GM18517 (cell line): ENCODE results near the gene PRRC1.

Source experiments
- ATAC-seq: cut with Tn5 transposase; IDR thresholded peaks from one replicate; pipeline ENCODE4 v1.9.1; 2021; ENCODE audit warnings: mild to moderate bottlenecking, moderate library complexity; ENCODE audit not compliant: unreplicated experiment

The PRRC1 gene

DNA sequence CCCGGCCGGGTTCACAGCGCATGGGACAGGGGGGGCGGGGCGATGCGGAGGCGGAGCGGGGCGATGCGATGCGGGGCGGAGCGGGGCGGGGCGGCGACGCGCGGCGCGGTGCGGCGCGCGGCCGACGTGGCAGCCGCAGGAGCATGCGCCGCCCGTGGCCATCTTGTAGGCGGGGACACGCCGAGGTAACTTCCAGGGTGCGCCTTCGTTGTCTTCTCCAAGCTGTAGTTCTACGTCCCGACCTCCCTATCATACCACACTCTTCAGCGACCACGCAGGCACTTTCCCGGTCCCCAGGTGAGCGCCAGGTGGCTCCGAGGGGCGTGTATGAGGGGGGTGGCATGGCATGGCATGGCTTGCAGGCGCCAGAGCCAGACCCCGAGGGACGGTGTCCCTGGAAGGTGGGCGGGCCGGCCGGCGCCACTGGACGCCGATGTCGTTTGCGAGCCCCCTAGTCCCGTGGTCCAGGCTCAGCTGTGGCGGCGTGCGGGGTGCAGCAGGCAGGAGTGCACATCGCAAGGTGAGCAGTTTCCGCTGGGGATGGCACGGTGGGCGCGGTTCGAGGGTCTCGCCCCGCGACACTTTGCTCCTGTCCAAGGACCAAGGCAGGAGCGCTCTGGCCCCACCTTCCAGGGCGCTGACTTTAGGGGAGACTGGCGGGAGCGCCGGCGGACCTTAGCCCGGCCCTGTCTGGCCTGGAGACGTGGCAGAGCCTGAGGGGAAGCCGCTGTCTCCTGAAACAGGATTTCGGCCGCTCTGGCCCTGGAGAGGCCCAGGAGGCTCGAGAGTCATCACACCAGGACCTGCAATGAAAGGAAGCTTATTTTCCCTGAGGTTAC, at the start of gene PRRC1:
TSS of gene PRRC1 (plus strand) at position 161 of the 839 bp plus-strand sequence. CDS start 5,840 bp downstream, outside the sequence.
- ATAC-seq = peak; percentile 88

DNA sequence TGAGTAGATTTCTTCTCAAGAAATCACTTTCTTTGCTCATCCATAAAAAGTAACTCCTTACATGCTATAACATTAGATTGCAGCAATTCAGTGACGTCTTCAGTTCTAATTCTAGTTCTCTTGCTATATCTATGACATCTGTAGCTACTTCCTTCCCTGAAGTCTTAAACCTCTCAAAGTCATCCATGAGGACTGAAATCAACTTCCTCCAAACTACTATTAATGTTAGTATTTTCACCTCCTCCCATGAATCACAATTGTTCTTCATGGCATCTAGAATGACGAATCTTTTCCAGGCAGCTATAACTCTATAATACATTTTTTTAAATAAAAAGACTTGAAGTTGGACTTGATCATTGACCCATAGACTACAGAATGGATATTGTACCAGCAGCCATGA, 46.2 kb upstream of the PRRC1 start:
- ATAC-seq = no peak

DNA sequence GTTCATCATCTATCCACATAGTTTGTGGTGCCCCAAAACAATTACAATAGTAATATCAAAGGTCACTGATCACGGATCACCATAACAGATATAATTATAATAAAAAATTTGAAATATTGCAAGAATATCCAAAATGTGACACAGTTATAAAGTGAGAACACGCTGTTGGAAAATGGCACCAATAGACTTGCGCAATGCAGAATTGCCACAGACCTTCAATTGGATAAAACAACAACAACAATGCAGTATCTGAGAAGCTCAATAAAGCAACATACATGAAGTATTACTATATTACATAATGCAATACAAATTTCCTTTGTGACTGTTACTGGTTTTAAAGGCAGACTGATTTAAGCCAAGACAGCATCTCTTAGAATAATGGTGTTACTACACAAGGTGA, 44.7 kb upstream of the PRRC1 start:
- ATAC-seq = no peak

DNA sequence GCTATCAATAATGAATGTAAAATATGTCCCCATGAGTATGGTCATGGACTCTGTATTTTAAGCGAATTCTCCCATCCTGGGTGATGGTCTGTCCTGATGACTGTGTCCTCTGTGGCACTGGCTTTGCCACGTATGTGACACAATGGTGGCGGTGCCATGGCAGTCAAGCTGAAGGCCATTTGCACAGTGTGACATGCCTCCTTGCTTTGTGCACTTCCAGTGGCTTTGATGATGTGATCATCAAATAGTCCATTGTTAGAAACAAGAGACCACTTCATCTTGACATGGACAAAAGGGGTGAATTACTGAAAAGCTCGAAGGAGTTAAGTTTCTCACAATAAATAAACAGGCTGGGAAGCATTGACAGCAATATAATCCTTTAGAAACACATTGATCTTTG, 31.0 kb upstream of the PRRC1 start:
- no peak for ATAC-seq

DNA sequence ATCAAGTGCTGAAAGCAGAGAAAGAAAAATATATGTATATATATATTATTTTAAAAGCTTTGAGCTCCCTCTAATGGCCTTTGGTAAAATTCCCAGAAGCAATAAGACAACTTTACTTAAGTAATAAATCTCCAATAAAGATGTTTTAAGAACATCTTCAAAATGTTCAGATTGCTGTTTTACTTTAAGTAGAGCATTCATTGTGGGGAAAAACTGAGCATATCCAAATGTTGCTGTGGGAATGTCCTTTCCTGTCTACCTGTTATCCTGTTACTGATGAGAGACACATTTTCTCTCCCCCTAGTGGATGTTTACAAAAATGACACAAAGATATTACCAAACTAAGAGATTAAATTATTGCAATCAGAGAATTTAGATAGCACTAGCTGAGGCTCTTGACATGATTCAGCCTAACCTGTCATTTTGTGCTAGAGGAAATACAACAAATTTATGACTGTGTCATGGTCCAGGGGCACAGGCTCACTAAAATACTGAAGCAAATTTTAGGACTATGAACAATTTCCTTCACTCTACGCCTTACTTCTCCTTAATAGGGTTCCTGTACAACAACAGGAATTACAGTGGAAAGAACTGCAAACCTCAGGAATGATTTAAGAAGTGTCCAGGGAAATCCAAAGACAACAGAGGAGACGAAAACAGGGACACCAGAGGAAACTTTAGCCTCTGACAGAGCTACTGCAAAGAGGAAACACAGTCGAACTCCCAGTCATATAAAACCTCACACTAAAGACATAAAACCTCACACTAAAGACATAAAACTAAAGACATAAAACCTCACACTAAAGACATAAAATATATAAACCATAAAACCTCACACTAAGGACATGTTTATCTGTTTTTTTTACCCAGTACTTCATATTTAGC, 24.3 kb upstream of the PRRC1 start:
- ATAC-seq = peak; percentile 81

DNA sequence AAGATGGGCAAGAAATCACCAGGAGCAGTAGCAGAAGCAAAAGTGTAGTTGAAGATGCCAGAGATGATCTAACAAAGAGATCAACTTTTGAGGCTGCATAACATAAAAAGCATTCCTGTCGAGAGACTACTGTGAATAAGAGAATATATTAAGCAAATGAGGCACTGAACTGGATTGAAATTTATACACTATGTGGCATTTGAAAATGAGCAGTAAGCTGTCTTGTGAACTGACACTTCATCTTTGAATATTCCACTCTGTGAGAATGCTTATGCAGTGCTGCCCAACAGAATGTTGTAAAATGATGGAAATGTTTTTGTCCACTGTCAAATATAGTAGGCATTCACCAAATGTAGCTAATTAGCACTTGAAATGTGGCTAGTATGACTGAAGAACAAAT, 18.9 kb upstream of the PRRC1 start:
- ATAC-seq = no peak

DNA sequence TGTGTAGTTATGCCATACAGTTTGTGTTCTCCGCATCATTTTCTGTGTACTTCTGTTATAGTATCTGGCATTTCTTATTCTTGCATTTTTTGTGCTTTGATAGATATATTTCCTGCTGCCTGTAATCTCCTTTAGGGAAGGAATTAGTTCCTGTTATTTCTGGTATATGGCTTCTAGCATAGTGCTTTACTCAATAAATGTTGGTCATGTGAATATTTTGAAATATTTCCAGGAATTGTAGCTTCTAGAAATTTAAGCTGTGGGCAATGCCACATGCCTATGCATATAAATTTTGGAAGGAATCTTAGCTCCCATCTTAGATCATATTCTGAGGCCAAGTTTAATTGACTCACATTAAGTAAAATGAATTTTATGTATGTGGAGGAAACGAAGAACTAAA, 11.5 kb upstream of the PRRC1 start:
- ATAC-seq = no peak

DNA sequence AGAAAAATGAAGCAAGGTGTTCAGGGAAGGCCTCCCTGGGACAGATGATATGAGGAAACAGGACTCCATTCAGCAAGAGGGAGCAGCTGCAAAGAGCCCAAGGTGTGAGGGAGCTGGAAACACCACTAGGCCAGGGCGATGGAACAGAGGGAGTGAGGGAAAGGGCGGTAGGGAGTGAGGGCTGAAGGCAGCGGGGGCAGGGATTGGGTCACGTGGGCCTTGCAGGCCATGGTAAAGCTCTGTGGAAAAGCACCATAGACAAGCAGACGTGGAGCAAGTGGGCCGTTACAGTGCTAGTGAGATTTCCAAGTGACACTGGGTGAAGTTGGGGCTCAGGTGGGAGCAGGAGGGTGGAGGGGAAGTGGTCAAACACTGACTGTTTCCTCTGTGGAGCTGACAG, 10.8 kb upstream of the PRRC1 start:
- ATAC-seq = no peak

DNA sequence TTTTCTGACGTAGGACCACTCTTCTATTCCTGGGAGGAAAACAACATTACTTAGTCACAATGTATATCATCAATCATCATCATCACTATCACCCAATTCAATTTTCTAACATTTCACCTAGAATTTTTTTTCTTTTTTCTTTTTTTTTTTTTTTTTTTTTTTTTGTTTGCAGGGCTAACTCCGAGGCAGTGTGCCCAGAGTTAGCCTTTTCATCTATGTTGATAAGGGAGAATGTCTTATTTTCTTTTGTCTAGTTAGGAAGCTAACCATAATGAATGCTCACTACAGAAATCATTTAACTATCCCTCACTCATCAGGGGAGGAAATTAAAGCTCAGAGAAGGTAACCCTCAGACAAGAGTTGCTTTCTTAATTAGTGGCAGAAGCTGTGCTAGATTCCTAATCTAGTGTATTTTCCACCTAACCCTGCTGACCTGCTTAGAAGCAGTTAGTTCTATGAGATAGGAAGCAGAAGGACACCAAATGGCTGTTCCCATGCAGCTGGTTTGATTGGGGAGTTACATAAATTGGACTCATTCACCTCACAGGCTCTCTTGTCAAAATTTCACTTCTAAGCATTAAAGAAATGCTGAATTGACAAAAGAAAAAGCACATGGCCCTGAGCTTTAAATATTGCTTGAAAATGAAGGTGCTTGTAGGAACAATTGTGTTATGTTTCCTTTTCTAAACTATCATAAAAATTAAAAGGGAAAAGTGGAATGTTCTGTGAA, 8.6 kb upstream of the PRRC1 start:
- ATAC-seq = no peak

DNA sequence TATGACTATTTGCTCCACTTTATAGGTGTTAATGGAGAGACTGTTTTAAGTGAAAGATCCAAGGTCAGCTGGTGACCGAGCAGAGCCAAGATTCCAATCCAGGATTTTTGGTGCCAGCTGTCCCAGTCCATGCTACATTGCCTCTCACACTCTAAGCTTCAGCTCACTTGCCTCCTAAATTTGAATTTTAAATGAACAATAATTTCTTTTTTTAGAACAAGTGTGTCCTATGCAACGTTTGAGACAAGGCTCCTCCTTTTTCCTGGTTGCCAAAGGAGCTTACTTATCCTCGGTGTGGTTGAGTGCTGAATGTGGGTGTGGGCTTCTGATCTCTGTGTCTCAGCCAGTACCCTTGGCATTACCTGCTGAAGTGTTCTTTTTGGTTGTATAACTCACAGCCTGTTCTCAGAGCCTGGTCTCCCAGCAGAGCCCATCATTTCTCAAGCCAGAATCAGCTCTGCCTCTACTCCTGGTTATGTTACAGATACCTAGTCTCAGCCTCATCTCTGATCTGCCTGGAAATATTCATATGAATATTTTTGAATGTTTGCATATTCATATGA, 4.0 kb upstream of the PRRC1 start:
- ATAC-seq = no peak

DNA sequence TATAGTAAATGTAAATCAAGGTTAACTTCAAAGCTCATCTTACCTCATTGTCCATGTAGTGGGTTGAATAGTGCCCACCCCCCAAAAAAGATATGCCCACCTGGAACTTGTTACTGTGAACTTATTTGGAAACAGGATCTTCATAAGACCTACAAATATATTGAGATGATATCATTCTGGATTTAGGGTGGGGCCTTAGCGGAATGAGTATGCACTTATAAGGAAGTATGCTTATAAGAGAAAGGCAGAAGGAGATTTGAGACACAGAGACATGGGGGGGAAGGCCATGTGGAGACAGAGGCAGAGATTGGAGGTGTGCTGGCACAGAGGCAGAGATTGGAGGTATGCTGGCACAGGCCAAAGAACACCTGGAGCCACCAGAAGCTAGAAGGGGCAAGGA, 2.6 kb upstream of the PRRC1 start:
- ATAC-seq = no peak

DNA sequence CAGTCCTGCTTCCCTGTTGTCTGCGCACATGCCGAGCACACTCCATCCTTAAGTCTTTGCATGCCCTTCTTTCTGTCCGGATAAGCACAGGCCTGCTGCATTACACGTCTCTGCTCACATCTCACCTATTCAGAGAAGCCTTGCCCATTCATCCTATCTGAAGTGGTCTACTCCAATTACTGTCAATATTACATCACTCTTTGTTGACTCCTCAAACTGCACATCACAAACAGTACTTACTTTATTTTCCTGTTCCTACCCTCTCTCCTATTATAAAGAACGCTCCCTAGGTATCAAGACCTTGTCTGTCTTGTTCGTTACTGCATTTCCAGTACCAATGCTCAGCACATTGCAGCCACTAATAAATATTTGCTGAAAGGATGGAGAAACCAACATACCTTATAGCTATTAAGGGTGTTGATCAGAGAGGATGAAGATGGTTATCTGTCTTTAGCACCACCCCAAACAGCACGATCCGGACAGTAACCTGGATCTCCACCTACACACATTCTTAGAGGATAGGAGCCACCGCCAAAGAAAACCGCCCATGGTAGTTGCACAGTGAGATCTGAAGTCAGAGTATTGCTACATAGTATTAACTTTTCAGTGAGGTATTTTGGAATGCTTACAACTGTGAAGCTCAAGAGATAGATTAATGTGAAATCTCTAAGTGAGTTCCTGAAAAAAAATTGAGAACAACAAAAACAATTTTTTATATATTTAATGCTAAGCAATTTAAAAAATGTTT, 1.6 kb upstream of the PRRC1 start:
- no peak for ATAC-seq

DNA sequence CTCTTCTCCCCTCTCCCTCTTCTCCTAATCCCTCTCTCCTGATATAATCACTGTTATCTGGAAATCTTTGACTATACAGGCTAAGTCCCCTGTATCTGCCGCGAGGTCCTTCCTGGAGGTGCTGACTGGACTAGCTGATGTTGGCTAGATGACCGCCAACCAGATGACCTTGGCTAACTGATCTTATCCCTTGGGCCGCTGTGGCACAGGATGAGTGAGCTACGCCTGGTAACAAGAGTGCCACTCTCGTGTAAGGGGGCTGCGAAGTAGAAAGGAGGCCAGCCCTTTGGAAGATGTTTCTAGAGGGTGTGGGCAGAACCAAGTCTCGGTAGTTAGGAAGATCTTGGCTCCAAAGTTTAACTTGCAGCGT, 345 bp upstream of the PRRC1 start:
- ATAC-seq = peak; percentile 30

DNA sequence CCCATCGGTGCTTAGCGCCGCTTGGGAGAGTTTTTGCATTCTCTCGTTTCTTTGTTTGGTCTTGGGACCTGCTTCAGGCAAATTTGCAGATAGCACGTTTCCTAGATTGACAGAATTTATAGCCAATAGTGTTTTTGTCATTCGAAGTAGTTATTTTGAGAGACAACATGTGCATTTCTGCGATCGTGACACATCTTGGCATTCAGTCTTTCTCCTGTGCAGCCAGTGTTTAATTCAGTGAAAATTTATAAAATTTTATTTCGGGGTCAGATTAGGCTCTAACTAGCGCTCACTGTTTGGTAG, 830 bp downstream of the PRRC1 start:
- ATAC-seq = peak; percentile 39

DNA sequence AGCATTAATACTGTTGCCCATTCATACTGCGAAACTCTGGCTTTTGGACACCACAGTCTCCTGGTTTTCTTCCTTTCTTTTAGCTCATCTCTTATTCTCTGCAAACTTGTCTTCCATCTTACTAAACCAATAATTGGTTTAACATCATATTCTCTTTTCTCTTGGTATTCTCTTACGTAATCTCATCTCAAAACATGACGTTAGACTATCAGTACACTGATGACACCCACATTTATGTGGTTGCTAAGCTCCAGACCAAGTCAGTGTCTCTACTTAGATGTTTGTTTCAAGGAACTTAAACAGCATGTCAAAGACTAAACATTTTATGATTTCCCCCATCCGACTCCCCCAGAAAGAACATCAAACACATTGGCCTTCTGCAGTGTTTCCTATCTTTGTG, 2.1 kb downstream of the PRRC1 start:
- ATAC-seq = no peak

DNA sequence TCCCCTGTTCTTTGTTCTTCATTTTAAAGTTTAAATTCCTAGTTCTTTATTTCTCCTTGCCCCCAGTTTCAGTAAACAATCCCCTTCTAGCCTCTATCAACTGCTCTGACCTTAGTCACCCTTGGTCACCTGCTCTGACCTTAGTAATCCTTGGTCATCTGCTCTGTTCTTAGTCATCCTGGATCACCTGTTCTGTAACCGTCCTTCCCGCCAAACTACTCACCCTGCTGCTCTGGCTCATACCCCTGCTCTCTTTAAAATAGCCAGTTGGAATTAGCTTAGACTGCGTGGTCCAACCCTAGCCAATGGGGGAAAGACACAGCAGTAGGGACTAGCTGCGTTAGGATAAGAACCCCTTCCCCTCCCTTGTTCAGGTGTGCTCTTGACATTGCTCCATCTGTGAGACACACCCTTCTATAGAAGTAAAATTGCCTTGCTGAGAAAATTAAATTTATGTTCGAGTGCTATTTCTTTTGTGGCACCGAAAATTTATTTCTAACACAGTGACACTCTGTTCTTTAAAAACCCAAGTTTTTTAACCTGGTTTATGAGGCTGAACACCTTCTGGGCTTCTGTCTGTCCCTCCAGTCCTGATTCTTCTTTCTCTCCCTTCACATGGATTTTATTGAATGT, 3.8 kb downstream of the PRRC1 start:
- no peak for ATAC-seq

DNA sequence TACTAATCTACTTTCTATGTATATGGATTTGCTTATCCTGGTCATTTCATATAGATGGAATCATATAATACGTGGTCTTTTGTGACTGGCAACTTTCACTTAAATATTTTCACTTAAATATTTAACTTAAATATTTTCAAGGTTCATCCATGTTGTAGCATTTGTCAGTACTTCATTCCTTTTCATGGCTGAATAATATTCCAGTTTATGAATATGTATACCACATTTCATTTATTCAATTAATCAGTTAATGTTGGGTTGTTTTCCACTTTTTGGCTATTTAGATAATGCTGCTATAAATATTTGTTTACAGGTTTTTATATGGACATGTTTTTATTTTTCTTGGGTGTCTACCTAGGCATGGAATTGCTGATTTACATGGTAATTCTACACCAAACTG, 7.7 kb downstream of the PRRC1 start:
- no peak for ATAC-seq

DNA sequence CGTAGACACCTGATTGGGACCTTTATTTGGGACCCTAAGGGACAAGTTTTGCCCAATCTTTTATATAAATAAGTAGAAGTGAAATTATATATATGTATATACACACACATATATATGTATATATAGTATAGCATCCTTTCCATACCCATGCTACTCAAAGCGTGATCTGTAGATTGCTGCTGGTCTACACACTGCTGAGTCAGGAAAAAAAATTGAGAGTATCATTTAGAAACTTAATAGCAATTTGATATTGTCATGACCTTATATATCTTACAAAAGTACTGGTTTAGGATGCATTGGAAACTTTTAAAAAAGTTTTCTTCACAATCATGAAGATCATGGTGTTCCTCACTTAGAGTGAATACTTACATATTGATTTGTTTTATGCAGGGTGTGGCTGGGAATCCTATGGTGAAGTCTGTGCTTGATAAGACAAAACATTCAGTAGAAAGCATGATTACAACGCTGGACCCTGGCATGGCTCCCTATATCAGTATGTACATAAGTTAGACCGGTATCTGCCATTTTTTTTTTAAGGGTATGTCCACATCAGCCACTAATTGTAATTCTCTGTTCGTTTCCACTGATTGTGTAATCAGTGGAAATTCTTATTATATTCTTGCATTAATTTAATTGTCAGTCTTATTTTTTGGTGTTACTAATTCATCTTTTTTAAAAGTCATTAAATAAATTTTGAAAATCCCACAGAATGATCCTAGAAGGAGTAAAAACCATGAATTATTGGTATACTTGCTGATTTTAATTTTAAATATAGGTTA, 12.7 kb downstream of the PRRC1 start:
- ATAC-seq = no peak

DNA sequence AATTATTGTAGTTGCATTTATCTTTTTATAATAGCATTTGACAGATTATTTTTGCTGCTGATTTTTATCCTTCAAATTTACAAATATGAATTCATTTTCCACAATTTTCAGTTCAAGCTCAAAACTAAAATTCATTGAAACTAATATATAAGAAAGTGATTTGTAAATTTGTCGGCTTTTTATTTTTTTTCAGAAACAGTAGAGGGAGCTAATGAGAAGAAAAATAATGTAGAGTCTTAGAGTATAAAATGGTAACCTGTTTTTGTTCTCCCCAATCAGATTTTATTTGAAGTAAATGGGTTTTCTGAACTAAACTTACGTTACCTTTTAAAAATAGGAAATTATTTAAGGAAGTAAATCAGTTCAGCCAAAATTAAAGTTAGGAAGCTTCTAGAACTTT, 19.2 kb downstream of the PRRC1 start:
- ATAC-seq = no peak
